ENCODE measurements around the gene FAM151A.

FAM151A gene
- 0 reads per million in 2 donors for total RNA-seq

DNA sequence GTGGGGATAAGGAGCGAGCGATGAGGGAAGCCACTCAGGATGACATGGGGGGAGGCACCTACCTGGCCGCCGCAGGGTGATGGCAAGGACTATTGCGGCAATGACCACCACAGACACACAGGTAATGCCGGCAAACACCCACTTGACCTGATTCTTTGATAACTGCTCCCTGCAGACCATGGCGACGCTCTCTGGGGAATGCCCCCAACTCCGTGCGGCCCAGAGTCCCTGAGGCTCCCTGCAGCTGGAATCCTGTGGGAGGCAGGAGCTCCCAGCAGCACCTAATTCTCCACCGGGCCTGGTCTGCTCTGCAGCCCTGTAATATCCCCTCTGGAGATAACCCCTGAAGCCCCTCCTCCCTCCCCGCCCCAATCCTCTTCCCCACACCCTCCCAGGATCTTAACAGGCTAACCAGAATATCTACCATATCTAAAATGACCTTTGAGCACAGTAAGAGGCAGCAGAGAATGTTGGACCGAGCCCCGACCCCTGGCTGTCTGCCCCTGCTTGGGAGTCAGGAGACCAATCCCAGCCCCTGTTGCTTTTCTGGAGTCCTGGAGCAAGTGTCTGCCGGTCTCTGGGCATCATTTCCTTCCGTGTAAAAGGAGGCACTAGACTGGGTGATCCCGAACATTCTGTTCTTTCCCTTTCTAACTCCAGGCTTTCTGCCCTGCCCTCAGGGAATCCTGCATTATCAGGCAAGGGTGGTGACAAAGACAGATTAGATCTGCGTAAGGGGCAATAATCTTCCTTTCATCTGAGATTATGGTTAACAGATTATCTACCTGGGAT, at the start of gene FAM151A:
FAM151A (minus strand) TSS at position 310 of the 792 bp plus-strand sequence; CDS start at position 180, 130 bp downstream.
- DNase-seq, result no peak

DNA sequence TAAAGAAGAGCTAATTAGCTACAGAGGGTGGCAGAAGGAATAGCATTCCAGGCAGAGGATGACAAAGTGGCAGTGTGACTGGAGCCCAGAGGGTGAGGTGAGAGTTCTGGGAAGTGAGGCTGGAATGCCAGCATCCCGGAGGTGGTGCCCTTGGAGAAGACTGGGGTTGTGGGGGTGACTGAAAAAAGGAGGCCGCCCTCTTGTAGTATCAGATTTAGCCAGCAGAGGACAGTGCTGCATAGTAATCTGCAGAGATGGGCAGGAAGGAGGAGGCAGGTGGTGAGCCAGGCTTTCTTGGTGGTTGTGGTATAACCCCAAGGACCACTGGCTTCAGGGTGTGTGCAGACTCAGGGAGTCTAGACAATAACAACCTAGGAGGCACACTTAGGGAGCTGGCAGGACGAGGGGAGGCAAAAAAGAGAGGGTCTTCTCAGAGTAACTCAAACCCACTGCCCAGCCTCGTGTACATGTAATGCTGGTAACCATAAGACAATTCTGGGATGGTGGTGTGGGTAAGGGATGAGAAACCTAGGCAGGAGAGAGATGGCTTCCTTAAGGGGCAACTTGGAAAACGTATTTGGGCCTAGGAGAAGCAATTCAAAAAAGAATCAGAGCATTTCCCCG, 48.8 kb upstream of the FAM151A start:
- DNase-seq, result no peak

DNA sequence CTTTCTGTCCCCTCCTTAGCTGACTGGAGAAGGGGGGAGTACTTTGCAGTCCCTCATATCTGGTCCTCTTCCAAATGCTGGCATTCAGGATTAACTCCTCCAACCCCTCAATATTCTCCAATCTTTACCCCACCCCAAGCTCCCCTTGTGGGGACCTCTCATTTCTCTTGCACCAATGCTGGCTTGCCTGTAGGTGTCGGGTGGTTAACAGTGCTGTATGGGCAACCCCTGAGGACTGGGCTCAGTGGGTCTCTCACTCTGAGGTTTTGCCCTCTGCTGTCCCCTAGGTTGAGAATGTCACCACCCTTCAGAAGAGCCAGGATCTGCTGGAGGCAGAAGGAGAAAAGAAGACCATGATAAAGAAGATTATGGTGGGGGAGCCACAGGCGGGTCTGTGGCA, 45.2 kb upstream of the FAM151A start:
- no peak for DNase-seq

DNA sequence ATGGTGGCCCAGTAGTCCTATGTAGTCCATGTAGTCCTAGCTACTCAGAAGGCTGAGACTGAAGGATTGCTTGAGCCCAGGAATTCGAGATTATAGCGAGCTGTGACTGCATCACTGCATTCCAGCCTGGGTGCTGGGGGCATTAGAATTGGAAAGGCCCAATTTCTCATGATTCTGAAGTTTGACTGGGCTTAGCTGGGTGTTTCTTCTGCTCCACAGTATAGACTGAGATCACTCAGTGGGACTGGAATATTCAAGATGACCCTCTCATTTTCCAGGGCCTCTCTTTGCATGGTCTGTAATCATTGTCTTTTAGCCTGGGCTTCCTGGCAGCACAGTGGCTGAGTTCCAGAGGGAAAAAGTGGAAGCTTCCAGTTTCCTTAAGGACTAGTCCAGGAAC, 44.5 kb upstream of the FAM151A start:
- DNase-seq, result no peak

DNA sequence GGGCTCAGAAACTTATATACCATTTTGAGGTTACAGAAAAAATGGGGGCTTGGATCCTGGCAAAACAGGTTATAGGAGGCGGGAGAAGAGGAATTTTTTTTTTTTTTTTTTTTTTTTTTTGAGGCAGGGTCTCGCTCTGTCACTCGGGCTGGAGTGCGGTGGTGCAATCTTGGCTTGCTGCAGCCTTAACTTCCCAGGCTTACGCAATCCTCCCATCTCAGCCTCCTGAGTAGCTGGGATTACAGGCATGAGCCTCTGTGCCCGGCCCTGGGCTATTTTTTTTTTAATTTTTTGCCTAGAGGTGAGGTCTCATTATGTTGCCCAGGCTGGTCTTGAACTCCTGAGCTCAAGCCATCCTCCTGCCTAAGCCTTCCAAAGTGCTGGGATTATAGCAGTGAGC, 43.0 kb upstream of the FAM151A start:
- DNase-seq, result no peak

DNA sequence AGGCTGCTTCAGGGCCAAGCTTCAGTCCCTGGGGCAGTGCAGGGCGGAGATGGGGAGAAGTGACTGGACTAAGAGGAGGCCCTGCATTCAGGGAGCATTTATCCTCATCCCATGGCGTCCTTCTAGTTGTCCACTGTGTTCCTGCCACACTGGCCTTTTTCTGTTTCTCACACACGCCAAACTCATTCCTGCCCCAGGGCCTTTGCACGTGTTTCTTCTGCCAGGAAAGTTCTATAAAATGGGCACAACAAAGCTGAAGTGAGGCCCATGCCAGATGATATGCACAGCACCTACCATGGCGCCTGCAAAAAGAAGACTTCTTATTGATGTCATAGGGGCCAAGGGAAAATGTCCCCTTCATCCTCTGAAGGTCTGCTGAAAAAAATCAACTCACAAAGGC, 42.5 kb upstream of the FAM151A start:
- no peak for DNase-seq

DNA sequence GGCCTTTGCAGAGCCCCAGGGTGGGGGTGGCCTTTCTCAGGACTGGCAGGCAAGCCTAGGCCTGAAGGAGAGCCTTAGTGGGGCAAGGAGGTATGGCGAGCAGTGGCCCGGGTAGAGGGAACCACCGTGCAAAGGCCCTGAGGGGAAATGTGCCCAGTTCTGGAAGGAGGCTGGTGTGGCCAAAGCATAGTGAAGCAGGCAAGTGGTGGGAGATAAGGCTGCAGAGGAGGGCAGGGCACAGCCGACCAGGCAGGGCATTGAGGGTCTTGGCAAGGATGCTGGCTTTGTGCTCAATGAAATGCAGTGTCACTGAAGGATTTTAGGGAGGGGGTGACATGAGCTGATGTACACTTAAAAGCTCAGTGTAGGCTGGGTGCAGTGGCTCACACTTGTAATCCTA, 41.0 kb upstream of the FAM151A start:
- no peak for DNase-seq

DNA sequence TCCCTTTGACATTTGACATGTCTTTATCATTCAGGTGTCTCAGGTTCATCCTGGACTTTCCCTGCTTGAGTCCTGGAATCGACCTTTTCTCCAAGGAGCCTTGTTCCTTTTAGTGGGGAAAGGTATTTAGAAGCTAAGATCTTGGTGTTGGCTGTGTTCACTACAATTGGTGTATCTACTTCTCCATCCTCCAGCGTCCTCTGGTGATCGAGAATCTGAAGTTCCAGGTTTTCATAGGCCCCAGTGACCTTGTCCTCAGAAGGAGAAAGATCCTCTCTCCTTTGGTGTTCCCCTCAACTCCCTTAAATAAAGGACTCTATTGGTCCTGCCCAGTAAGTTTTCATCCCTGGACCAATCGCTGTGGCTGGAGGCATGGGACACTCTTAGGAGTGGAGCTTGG, 40.4 kb upstream of the FAM151A start:
- DNase-seq, result no peak

DNA sequence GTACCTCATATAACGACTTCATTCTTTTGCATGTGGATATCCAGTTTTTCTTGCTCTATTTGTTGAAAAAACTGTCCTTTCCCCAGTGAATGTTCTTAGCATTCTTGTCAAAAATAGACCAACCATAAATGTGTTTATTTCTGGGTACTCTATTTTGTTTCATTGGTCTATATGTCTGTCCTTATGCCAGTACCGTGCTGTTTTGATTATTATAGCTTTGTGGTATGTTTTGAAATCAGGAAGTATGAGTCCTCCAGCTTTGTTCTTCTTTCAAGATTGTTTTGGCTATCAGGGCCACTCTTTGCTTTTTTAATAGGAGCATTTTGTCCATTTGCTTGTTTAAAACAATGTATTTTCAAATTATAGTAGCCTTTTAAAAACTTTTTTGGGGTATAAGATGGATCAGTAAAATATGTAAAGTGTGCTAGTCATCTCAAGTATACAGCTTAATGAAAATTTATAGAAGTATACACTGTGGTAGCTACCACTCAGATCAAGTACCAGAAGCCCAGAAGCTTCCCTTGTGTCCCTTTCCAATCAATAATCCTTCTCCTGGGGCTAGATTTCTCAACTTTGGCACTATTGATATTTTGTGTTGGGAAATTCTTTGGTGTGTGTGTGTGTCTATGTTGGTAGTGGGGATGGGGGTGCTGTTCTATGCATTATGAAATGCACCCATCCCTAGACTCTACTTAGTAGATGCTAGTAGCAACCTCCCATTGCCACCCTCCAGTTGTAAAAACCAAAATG, 35.0 kb upstream of the FAM151A start:
- DNase-seq, result no peak

DNA sequence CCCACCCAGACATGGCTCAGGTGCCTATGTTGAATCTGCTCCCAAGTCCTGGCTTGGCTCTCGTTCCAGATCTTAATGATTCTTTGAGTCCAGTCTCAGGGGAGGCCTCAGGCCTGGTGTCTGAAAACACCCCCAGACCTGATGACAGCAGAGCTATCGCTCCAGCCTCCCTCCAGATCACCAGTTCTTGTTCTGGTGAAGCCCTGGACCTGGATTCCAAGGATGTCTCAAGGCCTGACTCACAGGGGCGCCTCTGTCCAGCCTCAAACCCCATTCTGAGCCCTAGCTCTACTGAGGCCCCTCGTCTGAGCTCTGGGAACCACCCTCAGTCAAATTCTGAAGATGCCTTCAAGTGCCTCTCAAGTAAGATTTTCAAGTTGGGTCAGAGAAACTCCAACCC, 29.7 kb upstream of the FAM151A start:
- no peak for DNase-seq

DNA sequence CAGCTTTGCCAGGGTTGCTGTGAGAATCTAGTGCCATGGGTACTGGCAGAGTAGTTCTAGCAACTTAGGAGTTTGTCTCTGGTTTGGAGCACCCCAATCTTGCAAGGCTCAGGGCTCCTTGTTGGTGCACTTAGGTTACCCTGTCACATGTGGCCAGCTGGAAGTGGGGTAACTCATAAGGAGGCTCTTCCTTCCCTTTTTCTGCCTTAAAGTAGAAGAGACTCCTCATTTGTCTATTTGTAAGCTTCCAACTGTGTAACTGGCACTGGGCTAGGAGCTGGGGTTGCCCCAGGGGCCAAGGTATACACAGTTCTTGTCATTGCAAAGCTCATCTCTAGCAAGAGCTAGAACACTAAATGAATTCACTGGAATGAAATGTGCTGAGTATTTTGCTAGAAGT, 28.8 kb upstream of the FAM151A start:
- no peak for DNase-seq

DNA sequence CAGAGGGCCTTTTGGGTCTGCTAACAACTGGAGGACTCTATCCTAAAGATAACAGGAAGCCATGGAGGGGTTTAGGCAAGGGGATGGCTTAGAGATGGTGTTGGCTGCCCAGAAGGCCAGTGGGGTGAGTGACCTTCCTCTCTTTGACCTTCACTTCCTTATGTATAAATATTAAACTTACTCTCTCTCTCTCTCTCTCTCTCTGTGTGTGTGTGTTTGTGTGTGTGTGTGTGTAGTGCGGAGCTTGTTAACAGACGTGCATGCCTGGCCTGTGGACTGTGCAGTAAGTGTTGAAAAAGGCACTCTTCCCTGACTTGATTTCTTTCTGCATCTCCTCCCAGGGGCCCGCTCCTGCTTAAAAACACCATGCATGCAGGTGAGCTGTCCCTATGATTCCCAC, 28.3 kb upstream of the FAM151A start:
- no peak for DNase-seq

DNA sequence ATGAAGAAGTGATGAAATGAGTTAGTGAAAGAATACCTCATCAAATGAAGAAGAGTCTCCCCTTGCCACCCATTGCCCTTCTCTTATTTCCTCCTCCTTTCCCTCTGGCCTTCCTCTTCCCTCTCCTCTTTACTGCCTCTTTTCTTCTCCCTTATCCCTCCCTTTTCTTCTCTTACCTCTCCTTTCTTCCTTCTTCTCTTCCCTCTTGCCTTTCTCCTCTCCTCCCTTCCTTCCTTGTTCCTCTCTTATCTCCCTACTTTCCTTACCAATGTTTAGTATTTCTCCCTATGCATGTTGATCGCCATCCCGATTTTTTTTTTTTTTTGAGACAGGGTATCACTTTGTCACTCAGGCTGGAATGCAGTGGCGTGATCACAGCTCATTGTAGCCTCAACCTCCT, 27.1 kb upstream of the FAM151A start:
- no peak for DNase-seq

DNA sequence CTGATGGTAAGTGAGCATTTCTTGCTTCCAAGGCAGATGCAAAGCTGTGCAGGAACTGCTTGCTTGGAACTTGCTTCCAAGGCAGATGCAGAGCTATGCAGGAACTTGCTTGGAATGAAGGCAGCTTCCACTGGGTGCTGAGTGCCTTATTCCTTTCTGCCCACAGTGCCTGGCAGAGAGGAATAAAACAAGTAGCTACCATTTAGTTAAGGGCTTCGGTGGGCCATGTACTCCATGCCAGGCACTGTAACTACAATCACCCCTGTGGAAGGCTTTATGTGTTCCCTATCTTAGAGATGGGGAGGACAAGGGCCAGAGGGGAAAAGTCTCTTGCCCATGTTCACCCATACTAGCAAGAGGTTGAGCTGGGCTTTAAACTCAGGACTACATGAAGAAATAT, 26.6 kb upstream of the FAM151A start:
- no peak for DNase-seq

DNA sequence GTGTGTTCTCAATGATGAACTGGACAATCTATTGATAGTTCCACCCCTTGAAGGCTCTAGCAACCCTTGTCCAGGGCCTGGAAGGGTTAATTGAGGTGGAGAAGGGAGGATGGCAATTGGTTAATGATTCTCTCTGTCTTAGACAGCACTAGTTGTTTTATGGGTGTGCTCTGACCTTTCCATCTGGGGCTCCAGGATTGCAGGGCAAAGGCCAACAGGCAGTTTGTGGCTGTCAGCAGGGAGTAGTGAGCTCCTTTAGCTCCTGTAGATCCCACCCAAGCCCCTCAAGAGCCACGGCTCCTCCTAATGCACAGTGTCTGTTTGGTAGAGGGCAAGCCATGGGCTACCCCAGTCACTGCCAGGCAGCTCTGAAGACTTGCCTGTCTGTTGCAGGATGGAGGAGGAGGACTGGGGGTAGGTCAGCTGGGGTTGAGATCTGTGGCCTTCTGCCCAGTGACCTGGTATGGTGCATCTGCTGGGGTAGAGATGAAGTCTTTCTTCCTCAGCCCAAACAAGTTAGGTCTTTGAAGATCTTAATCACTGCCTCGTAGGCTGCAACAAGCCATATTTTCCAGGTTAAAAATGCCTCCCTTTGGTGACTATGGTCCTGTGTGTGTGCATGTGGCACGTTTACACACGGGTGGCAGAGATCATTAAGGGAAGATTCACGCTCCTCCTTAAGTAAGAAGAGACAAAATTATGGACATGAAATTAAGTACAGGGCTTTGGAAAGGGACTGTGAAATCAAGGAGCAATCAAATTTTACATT, 26.0 kb upstream of the FAM151A start:
- DNase-seq, result no peak

DNA sequence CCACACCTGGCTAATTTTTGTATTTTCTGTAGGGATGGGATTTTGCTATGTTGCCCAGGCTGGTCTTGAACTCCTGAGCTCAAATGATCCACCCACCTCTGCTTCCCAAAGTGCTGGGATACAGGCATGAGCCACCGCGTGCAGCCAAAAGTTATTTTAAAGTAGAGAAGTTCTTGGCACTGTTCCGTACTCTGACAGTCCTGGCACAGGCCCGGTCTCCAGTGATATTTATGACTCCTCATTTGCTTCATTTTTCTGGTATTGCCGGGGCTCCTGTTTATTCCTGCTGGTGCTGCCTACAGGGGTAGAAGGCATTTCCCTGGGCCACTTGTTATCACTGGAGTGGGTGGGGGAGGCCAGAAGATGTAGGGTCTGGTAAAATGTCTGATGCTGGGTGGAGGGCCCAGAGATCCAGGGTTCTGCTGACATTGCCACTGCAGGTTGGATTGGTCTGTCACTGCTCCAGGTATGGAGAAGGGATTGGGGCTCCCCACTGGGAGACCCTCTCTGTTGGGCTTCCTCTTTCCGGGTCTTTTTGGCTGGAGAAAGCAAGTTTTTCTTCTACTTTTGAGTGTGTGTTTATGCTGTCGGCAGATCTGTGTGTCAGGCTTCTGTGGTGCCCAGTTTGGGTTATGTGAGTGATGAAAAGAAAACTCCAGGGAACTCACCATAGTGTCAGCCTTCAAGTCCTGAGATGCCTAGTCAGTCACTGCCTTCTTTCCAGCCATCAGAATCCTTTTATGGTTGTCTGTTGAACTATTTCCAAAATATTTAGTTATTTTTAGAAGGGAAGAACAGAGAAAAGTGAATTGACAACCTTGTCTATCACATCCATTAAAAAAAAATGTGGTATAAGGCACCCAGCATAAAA, 22.7 kb upstream of the FAM151A start:
- DNase-seq, result no peak

DNA sequence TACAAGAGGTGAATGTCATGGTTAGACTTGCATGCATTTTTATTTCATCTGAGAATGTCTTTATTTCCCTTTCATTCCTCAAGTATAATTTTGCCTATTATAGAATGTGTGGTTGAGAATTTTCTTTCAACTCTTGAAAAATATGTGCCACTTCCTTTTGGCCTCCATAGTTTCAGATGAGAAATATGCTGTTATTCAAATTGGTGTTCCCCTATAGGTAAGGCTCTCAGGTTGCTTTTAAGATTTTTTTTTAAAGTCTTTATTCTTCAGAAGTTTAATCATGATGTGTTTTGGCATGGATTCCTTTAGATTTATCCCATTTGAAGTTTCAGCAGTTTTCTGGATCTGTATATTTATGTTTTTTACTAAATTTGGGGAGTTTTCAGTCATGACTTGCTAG, 20.4 kb upstream of the FAM151A start:
- no peak for DNase-seq

DNA sequence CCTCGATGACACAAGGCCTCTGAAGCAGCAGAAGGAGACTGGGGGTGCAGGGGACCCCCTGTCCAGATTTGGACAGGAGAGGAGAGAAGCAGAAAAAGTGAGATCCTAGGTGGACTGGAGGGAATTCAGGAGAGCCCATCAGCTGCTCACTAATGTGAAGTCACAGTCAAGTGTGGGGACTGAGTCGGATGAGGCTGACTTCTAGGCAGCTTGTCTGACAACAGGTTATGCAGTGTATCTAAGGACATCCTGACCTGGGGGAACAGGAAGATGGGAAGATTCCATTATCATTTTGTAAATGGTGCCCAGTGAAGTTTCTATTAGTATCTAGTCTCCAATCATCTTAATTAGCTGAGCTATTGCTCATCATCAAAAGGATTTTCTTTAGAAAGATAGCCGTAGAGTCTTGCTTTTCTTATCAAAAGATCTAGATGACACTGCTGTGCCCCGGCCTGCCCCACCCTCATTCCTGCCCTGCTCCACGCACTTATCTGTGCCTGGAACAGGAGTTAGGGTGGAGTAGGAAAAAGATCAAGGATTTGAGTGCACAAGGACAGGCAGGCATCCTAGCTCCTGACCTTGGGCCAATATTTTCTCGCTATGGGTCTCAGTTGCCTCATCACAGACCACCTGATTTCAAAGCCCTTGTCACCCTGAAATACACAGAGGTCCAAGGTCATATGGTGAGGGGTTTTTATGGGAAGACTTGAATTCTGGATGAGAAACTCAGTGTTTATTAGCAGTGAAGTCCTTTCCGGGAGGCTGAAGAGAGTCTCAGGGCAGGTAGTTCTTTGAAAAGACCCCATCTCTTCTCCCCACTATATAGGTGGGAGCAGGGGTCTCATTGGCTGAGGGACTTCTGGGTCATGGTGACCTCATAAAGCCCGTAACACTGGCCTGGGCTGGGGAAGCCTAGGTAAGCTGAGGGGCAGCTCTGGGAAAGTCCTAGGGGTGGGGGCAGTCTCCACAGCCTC, 17.8 kb upstream of the FAM151A start, which contains the start of gene MROH7:
MROH7 (plus strand) TSS at position 924 of the 974 bp plus-strand sequence. CDS start 11,141 bp downstream, outside the sequence.
- DNase-seq, result no peak

DNA sequence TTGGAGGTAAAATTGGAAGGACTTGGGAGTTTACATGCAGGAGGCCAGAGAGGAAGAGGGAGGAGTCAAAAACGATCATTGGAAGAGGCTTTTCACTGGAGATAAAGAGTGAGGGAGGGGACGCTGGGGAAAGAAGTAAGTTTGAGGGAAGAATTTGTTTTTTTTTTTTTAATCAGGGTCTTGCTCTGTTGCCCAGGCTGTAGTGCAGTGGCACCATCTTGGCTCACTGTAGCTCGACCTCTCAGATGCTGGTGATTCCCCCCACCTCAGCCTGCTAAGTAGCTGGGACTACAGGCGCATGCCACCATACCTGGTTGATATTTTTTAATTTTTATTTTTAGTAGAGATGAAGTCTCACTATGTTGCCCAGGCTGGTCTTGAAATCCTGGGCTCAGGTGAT, 17.0 kb upstream of the FAM151A start:
- no peak for DNase-seq

All from activated gamma-delta T cell (primary cell).